Astrocyte (in vitro differentiated cells and primary cell): ENCODE results near the gene NBPF8.
"Not testable (repeated sequence)": the region's sequence is repeated elsewhere in the genome, so short reads cannot be mapped to it uniquely, and the experiment has no call there.

Experiments
- CTCF ChIP-seq: IDR thresholded peaks from 2 replicates; pipeline ENCODE4 v1.5.1; 2011; ENCODE audit warnings: low read depth, mild to moderate bottlenecking, inconsistent platforms, low read length, moderate library complexity; ENCODE audit not compliant: insufficient read depth
- EZH2 ChIP-seq: IDR thresholded peaks from 2 replicates; pipeline ENCODE4 v1.6.1; 2012; ENCODE audit warnings: mild to moderate bottlenecking, low read length, inconsistent platforms; ENCODE audit not compliant: insufficient read depth

DNA sequence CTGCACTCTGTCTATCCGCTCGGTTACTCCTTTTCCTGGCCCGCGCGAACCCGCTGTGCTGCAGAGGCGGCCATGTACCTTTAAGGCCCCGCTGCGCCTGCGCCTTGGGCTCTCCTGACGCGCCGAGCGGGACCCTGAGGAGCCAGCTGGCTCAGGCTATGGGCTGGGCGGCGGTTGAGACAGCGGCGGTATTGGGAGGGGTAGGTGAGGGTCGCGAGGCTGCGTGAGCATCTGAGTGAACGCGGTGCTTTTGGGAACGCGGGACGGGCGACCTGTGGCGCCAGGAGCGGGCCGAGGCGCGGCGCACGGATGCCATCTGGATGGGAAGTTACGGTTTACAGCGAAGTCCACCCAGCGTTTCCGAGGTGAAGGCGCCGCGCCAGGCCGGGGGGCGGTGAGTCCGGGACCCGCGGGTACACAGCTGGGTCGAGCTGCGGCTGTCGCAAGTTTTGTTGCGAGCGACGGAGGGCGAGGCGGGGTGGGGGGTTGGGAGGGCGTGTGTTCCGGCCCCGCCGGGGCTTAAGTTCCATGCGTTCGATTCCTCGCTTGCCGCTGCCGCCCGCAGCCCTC, at the start of gene NBPF8:
- not testable (repeated sequence) for TF ChIP-seq CTCF, EZH2
